ENCODE results near the gene SRGAP2C. TPM values are rescaled to one million over a fixed set of nuclear protein-coding genes. Genes with fewer than 3 reads are reported as not detected.
"Not testable (repeated sequence)": the region's sequence is repeated elsewhere in the genome, so short reads cannot be mapped to it uniquely, and the experiment has no call there.

Gene SRGAP2C
- total and polyA plus RNA-seq, 9 donors = 6.4 to 37.5 (median 22.1) TPM

DNA sequence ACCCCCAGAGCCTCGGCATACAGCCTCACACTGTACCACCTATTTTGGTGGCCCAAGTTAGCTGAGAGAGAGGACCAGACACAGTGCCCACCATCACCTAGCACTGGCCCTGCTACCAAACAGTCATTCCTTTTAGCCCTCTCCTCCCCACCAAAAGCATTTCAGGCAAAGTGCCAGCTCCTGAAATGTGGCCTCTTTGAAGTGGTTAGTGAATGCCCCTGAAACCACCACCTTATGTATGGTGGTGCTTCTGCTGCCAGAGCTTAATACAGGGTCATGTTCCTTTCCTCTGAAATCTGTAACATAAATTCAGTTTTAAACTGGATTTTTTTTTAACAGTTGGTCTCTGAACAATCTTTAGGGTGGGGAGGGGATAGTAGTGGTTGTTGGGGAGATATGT, 175.8 kb downstream of the SRGAP2C start:
- H3K36me3 ChIP-seq; intact Hi-C loops (cut with DNase I); H3K4me1 ChIP-seq (ENCODE audit: insufficient read depth); H3K27me3 ChIP-seq; H3K4me3 ChIP-seq; H3K9me3 ChIP-seq; H3K27ac ChIP-seq; DNase-seq: not testable (repeated sequence)
- no CpG with 5 or more reads among the region's 1 CpG for WGBS, 3 donors

DNA sequence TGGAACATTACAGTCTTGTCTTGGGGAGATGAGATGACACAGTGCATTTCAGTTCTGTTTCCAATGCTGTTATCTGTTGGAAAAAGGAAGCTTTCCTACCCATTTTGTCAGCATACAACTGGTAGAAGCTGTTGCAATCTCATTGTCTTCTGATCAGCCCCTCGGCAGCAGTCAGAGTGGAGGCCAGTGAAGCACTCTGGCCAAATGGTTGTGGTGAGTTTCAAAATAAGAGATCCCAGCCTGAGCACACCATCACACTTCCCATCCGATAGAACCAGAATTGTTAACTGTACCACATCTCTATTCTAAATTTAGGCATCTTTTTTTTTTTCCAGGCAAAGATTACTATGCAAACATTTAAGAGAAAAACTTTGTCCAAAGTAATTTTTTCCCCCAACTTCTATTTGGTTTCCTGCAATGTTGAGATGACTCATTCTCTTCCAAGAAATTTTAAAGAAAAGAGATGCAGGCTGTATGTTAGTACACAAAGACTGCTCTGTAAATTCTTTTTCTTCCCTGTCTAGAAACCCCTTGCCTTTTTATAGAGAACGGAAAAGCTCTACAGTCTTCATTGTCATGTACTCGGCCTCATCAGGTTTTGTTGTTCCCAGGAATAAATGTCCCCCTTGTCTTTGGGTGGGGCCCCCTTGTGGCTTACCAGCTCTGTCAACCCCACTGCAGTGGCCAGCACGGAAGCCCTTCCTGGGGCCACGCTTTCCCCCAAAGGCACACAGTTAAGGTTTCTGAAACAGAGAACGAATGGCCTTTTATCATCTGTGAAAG, 176.9 kb downstream of the SRGAP2C start:
- H3K27me3 ChIP-seq; H3K36me3 ChIP-seq; H3K9me3 ChIP-seq; intact Hi-C loops (cut with DNase I); DNase-seq; H3K4me3 ChIP-seq; H3K27ac ChIP-seq; H3K4me1 ChIP-seq (ENCODE audit: insufficient read depth): not testable (repeated sequence)
- 0 to 30% (median 23%) methylated on average over 1 to 2 of the region's 7 CpGs for WGBS, 3 donors

DNA sequence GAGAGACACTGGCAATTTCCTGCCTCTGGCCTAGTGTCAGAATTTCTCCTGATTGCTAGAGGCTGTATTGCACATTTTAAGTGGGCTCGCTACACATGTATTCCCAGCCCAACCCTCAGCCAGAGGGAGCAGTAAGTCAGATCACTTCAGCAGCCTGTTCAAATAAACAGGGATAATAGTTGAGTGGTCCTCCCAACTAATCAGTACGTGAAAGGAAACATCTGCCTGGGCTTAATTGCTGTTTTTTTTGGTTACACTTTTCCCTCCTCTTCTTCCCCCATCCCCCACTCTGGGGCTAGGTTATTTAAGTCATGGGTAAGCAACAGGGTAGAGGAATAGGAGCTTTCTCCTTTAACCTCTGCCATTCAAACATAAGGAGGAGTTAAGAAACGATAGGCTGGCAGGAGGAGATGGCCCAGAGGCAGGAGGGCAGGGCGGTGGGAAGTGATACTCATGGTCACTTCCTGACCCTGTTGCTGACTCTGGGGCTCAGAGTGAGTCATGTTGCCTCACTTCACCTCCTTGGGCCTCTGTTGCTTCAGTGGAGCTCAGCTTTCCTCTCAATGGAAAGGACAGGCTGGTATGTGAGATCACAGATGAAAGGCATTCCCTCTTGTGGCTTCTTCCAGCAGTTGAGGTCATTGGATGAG, 177.6 kb downstream of the SRGAP2C start:
- H3K9me3 ChIP-seq; H3K4me1 ChIP-seq (ENCODE audit: insufficient read depth); H3K27ac ChIP-seq; H3K27me3 ChIP-seq; intact Hi-C loops (cut with DNase I); H3K36me3 ChIP-seq; H3K4me3 ChIP-seq; DNase-seq: not testable (repeated sequence)
- WGBS, 3 donors = 26 to 41% (median 33%) methylated on average over 2 to 3 of the region's 4 CpGs

DNA sequence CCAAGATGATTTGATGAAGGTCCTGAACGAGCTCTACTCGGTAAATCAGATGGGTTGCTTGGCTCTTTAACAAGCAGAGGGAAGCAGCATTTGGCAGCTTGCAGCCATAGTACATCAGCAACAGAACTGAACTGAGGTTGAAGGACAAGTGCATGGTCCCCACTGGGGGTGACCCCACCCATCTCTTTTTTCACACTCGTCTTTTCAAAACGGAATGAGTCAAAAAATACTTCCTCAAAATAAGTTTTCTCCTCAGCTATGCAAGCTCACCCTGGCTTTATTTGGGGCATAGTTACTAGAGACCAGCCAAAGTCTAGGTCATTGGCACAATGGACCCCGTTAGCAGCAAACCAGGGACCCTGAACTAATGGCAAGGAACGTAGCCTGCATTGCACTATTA, 180.5 kb downstream of the SRGAP2C start:
- intact Hi-C loops (cut with DNase I); H3K4me1 ChIP-seq (ENCODE audit: insufficient read depth); H3K27ac ChIP-seq; DNase-seq; H3K27me3 ChIP-seq; H3K9me3 ChIP-seq; H3K36me3 ChIP-seq; H3K4me3 ChIP-seq: not testable (repeated sequence)
- 96 to 100% methylated on average over 1 to 6 of the region's 6 CpGs; no CpG with 5 or more reads in 1 of the 3 donors for WGBS, 3 donors

DNA sequence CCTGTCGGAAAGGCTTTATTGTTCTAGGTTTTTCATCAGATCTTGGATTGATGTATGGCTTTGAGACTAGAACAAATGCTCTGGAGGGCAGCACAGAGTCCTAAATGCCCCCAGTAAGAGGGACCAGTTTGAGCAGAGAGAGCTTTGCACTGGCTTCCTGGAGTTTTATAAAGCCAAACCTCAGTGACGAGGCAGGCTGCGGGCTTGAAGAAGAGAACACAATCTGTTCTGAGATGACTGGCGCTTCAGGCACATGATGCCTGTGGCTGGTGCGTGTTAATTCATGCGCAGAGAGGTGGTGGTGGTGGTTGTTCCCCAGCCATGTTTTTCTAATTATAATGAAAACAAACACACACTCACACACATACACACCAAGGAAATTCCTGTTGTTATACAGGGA, 180.9 kb downstream of the SRGAP2C start:
- WGBS, 3 donors = 89 to 98% (median 97%) methylated on average over 1 to 5 of the region's 6 CpGs
- H3K36me3 ChIP-seq; H3K27ac ChIP-seq; H3K27me3 ChIP-seq; H3K9me3 ChIP-seq; intact Hi-C loops (cut with DNase I); DNase-seq; H3K4me3 ChIP-seq; H3K4me1 ChIP-seq (ENCODE audit: insufficient read depth): not testable (repeated sequence)

DNA sequence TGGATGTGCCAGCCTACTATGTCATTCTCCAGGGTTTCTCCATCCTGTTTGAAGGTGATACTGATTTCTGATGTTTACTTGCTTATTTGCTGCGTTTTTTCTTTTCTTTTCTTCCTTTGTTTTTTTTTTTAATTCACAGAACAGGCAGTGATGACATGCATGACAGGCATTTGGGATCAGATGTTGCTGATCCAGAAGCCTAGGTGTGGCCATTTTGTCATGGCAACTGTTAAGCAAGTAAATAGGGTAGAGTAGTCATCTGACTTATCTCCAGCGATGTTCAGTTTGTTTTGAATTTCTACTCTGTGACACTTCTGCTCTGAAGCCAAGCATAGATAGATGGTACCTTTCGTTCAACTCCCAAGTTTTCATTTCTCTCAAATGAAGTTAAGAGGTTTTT, 181.4 kb downstream of the SRGAP2C start:
- H3K27ac ChIP-seq; H3K9me3 ChIP-seq; DNase-seq; H3K4me1 ChIP-seq (ENCODE audit: insufficient read depth); H3K27me3 ChIP-seq; H3K36me3 ChIP-seq; intact Hi-C loops (cut with DNase I); H3K4me3 ChIP-seq: not testable (repeated sequence)
- WGBS, 3 donors = 83% methylated on average over 1 of the region's 3 CpGs; no CpG with 5 or more reads in 2 of the 3 donors

DNA sequence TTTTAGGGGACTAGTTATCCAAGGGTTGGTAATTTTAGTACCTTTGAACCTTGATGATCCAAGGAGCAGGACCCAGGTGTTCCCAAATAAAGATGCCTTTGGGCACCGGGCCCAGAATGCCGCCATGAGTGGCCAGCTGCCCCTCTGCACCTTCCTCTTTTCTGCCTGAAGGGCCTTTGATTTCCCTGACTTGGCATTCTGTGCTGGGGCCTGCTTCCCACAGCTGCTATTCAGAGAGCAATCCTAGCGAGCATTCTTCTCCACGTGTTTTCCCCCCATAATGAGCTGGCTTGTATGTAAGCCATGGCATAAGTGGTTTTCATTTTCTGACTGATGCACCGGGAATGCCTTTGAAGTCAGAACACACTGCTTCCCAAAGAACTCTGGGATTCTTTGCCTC, 184.1 kb downstream of the SRGAP2C start:
- H3K9me3 ChIP-seq; DNase-seq; H3K36me3 ChIP-seq; H3K27me3 ChIP-seq; H3K4me1 ChIP-seq (ENCODE audit: insufficient read depth); H3K27ac ChIP-seq; intact Hi-C loops (cut with DNase I); H3K4me3 ChIP-seq: not testable (repeated sequence)
- WGBS, 3 donors = no CpG with 5 or more reads among the region's 5 CpGs

DNA sequence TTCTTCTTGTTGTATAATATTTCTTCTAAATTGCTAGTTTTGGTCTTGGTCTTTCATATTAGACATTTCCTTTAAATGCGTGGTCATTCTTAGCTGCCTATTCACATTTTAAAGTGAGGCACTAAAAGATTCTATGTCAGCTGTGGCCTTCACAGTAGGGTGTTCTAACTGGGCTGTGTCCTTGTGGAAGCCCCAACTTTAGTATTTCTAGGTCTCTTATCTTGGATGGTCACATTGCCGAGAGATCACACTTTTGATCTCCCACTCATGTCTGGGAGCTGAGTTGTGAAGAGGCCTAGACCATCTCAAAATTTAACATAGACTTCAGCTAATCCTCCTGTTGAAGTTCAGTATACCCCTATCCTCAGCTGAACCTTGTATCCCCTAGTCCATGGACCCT, 185.2 kb downstream of the SRGAP2C start:
- intact Hi-C loops (cut with DNase I) = not testable (repeated sequence)

DNA sequence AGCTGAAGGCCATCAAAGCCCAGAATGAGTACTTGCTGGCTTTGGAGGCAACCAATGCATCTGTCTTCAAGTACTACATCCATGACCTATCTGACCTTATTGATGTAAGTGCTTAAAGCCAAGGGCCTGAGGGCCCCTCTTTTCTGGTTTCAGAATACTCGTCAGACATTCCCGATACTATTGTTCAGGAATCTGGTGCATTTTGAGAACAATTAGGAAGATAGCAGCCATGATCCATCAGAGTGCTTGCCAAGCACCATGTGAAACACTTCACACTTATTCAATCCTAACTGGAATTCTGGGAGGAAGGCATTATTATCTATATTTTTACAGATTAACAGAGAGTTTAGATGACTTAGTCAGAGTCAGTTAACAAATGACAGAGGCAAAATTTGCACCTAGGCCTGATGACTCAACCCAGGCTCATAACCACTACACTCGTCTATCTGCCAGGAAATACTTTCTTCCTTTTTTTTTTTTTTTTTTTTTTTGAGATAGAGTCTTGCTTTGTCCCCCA, 190.1 kb downstream of the SRGAP2C start:
- H3K27me3 ChIP-seq; H3K9me3 ChIP-seq; intact Hi-C loops (cut with DNase I); H3K4me1 ChIP-seq (ENCODE audit: insufficient read depth); H3K4me3 ChIP-seq; DNase-seq; H3K36me3 ChIP-seq; H3K27ac ChIP-seq: not testable (repeated sequence)
- WGBS, 3 donors = 43 to 77% (median 73%) methylated on average over 2 of the region's 3 CpGs

More for the DNA sequence above, 185.2 kb downstream of the SRGAP2C start:
- H3K27me3 ChIP-seq; H3K9me3 ChIP-seq; H3K4me3 ChIP-seq; H3K36me3 ChIP-seq; DNase-seq; H3K27ac ChIP-seq; H3K4me1 ChIP-seq (ENCODE audit: insufficient read depth): not testable (repeated sequence)
- WGBS, 3 donors = 100% methylated on average over 1 to 2 of the region's 2 CpGs; no CpG with 5 or more reads in 1 of the 3 donors

DNA sequence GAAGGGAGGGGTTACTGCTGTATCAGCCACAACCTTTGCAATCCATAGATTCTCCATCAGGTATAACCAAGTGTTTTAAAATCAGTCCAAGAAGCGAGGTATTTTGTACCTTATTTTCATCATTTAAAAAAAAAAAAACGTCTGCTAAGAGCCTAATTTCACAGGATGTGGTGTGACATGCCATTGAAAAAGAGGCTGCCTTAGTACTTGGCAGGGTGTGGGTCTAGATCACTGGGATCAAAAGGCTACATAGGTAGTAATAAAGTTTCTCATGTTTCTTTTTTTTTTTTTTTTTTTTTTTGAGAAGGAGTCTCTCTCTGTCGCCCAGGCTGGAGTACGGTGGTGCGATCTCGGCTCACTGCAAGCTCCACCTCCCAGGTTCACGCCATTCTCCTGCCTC, 192.2 kb downstream of the SRGAP2C start:
- intact Hi-C loops (cut with DNase I); DNase-seq; H3K36me3 ChIP-seq; H3K27ac ChIP-seq; H3K27me3 ChIP-seq; H3K4me3 ChIP-seq; H3K4me1 ChIP-seq (ENCODE audit: insufficient read depth); H3K9me3 ChIP-seq: not testable (repeated sequence)
- 67 to 89% (median 88%) methylated on average over 2 to 3 of the region's 7 CpGs for WGBS, 3 donors

DNA sequence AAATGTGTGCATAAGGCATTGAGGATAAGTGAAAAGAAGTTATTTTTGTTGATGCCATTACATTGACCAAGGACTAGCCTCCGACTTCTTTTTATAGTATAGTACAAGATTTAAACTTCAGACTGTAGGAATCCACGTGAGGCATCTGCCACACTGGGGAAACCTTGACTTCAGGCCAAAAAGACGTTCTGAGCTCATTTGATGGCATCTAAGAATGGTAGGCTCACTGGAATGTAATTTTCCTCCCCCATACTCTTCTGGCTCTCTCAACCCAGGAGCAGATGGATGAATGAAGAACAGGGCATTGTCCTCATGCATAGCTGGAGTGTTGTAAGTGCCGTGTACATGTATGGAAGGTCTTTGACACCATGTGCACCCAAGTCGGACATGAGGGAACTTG, 194.0 kb downstream of the SRGAP2C start:
- DNase-seq; H3K36me3 ChIP-seq; H3K27ac ChIP-seq; H3K27me3 ChIP-seq; H3K4me3 ChIP-seq; intact Hi-C loops (cut with DNase I); H3K4me1 ChIP-seq (ENCODE audit: insufficient read depth); H3K9me3 ChIP-seq: not testable (repeated sequence)
- 80 to 87% (median 85%) methylated on average over 4 to 5 of the region's 5 CpGs for WGBS, 3 donors

DNA sequence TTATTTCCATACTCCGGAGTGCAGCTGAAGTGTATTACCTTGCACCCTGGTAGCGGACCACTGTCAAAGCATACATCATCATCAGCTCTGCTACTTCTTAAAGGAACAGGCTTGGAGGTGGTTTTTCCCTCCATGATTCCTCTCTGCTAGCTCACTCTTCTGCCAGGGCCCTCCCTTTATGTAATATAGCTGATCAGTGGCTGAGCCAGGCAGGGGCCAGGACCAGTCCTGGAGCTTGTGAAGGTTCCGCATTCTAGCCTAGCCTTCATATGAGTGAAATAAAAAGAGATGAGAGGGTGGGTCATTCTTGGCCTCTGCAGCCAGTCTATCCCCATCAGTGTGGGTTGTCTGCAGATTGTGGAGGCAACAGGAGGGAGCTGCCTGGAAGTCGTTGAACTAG, 200.0 kb downstream of the SRGAP2C start:
- H3K4me3 ChIP-seq; H3K27ac ChIP-seq; H3K9me3 ChIP-seq; H3K36me3 ChIP-seq; intact Hi-C loops (cut with DNase I); DNase-seq; H3K27me3 ChIP-seq; H3K4me1 ChIP-seq (ENCODE audit: insufficient read depth): not testable (repeated sequence)
- WGBS, 3 donors = 89 to 91% (median 89%) methylated on average over 3 of the region's 4 CpGs
